HG03457 (cell line): ENCODE data around the gene SEC24D.
"Not testable (repeated sequence)": the region's sequence is repeated elsewhere in the genome, so short reads cannot be mapped to it uniquely, and the experiment has no call there.

Experiments
- ATAC-seq: cut with Tn5 transposase; IDR thresholded peaks from one replicate; pipeline ENCODE4 v1.9.1; 2021; ENCODE audit warnings: moderate number of reproducible peaks; ENCODE audit not compliant: unreplicated experiment

Gene SEC24D

GRCh38 chr4:118835571-118836300 lies at the start of gene SEC24D:
Gene SEC24D, minus strand, starts transcription at chr4:118836126. Its CDS starts 2,430 bp downstream, at chr4:118833696.
- peak; percentile 61 for ATAC-seq

DNA sequence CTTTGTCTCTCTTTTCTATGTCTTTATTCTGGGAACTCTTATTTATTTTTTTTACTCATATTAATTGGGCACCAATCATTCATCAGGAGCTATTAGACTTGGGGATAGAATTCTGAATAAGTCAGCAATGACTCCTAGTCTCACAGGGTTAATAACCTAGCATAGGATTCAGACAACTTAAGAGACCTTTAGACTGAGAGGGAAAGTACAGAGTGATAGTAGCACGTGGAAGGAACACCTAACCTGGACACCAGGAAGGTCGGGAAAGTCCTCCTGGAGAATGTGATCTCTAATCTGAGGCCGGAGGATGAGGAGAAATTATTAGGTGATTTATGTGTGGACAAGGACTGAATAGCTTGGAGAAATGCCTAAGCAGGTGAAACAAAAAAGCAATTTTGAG lies 48.8 kb upstream of the SEC24D start:
- ATAC-seq: no peak

DNA sequence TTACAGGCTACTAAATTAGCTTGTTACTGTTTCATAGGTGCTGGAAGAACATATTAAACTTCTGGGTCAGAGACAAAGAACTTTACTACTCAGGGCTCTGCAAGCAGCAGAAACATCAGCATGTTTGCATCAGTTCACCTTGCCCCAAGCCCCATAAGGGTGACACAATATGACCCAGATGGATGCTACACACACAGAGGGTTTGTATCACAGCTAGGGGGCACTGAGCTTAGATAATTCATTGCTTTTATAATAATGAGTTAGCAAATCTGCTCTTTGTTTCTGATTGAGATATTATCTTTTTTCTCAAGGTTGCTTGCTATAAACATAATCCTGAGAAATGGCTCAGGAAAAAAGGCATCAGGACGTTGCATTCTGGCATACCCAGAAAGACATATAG lies 47.9 kb upstream of the SEC24D start:
- ATAC-seq: no peak

DNA sequence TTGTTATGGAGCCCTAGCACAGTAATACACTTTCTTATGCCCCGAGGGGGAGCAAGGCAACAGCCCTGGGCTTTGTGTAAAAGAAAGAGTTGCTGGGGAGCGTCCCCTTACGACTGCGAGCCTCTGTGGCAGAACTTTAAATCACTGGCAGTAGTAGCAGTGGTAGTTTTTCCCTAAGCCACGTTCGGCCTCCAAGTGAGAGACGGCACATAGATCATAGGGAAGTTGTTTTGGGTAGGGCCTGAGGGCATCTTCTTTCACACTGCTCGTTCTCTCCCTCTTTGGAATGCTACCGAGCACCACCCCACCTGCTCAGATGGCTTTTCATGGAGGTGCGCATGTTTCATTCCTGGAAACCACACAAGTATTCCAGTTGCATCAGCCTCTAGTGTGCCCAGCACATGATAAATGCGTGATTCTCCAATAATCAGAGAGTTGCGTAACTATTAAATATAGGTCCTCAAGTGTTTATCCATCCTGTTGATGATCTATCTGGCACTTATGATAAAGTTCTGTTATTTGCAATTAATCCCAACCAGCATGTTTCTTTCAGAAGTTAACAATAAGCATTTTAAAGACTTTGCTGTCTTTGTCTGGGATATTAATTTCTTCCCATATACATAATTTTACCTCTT lies 45.7 kb upstream of the SEC24D start:
- ATAC-seq: no peak

GRCh38 chr4:118879409-118879808 lies 43.5 kb upstream of the SEC24D start:
- ATAC-seq: no peak

- ATAC-seq: not testable (repeated sequence)
Measured at GRCh38 chr4:118878507-118878906, 42.6 kb upstream of the SEC24D start.

DNA sequence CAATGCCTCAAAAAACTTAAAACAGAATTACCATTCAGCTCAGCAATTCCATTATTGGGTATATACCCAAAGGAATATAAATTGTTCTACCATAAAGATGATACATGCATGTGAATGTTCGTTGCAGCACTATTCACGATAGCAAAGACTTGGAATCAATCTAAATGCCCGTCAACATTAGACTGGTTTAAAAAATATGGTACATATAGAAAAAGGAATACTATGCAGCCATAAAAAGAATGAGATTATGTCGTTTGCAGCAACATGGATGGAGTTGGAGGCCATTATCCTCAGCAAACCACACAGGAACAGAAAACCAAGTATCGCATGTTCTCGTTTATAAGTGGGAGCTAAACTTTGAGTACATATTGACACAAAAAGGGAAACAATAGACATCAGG lies 41.9 kb upstream of the SEC24D start:
- no peak for ATAC-seq

DNA sequence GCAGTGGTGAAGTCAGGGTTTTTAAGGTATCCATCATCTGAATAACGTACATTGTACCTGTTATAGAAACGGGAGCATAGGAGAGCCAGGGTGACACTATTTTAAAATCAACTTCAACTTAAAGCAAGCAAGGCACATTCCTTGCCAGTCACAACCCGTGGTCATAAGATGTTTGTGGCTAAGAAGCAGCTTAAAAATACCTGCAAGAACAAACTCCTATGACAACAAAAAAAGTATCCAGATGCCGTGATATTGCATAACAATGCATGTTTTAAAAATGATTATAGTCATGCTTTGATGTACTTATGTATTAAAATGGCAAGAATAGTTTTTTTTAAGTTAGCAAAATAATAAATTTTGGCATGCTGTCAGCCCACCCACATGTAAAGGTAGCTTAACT lies 36.3 kb upstream of the SEC24D start:
- ATAC-seq: no peak

DNA sequence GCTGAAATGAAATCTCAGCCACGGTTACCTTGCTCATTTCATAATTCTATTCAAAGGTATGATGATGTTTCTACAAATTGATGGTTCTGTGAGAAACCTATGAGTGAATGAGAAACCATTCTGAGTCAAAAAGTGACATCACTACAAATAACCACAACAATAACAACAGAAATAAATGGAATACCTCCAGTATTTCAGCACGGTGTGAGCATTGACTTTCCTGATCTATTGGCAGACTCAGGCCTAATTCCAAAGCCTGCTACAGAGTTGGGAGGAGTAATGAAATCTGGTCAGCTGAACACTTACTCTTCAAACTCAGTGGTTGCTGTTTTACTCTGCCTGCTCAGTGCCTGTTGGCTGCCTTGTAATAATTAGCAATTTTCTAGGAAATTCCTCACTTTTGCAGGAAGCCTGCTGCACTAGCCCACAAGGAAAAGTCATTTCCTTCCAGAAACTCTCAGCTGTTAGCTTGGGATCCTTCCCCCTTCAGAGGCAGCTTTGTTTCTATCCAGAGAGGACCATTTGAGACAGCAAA lies 33.9 kb upstream of the SEC24D start:
- no peak for ATAC-seq

DNA sequence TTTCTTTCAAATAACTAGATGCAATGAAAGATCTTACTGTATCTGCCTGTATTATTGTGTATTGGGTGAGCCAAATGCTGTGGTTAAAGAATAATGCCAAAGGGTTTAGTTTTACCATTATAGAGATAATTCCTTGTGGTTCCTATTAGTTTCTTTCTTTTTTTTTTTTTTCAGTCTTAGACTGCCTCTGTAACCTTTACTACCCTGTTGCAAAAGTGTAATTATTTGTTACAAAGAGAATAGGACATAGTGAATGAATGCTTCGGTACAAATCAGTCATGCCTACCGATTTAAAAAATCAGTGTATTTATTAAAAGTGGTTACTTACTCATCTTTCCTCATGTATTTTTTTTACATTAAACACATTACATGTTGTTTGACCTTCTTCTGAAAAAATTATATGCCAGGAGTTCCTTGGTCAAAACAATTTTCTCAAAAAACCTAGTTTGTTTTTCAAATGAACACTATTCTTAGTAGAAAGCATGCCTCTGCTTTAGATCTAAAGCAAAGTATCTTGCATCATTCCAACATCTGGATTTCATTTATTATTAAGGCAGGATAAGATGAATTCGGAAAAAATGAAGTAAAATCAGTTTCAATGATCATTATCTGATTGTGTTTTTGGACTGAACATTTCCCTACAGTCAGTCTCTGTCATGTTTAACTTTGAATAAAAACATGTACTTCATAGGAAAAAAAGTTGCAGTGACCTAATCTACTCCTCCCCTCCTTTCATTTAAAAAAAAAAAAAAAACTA lies 31.6 kb upstream of the SEC24D start:
- no peak for ATAC-seq

DNA sequence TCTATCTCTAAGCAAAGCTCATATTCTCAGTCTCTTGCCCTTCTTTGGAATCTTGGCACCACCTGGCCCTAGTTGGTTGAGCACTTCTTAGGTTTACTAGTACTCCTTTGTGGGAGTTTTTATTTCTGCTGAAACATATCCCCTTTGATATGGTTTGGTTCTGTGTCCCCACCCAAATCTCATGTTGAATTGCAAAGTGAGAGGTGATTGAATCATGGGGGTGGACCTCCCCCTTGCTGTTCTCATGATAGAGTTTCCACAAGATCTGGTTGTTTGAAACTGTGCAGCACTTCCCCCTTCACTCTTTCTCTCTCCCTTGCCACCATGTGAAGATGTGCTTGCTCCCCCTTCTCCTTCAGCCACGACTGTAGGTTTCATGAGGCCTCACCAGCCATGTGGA lies 30.5 kb upstream of the SEC24D start:
- no peak for ATAC-seq

GRCh38 chr4:118865091-118865708 lies 29.3 kb upstream of the SEC24D start:
- ATAC-seq: peak; percentile 90

DNA sequence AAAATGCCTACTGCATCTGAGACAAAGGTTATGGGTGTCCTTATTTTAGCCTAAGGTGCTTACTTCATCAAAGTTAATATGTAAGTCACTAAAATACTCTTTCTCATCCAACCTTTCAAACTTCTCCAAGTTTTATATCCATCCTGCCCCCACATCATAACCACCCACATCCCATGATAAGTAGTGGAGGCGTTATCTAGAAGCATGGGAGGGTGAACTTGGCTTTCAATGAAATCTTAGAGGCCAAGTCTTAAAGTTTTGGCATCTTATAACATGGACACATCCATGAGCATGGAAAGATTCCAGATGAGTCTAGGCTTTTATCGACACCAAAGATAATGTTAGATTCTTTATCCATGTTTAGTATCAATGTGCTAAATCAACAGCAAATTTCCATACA lies 22.9 kb upstream of the SEC24D start:
- ATAC-seq: no peak

- ATAC-seq: no peak
Measured at GRCh38 chr4:118857760-118858159, 21.8 kb upstream of the SEC24D start.

- ATAC-seq: peak; percentile 85
Measured at GRCh38 chr4:118850488-118851173, 14.7 kb upstream of the SEC24D start.

DNA sequence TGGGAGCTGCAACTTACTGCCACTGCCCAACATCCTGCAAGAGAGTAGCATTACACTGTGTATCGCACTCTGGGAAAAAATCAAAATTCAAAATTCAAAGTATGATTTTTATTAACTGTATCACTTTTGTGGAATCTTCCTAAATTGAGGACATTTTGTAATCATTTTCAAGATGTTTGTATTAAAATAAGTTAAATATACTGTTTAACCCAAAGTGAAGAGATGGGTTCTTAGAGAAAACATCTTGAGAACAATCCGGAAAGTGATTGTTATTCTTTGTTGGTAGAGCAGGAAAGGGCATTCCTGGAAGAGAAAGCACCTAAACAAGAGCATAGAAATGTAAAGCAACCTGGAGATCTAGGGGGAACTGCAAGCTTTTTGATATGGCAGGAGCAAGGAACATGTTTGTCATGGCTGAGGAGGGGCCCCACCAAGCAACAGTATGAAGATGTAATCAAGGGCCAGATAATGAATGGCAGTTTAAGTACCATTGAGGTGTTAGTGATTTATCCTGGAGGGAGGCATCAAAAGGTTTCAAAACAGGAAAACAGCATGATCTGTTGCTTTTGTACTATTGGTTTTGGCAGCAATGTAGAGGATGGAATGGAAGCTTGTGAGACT lies 14.1 kb upstream of the SEC24D start:
- no peak for ATAC-seq

DNA sequence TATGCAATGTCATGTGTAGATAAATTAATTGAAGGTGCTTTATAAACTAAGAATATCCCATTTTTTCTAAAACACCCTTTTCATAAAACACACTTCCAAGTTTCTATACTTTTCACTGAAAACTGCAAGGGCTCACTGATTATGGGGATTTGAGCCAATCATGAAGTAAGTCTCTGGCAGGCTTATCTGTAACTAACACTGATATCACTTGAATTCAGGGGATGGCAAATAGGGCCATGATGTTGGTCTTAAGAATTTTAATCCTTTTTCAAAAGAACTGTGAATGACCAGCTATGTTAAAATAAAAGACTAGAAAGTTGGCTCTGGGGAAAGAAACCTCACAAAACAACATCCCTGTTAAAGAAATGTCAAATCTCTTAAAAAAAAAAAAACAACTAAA lies 13.0 kb upstream of the SEC24D start:
- ATAC-seq: no peak

- ATAC-seq: no peak
Measured at GRCh38 chr4:118848242-118848641, 12.3 kb upstream of the SEC24D start.

DNA sequence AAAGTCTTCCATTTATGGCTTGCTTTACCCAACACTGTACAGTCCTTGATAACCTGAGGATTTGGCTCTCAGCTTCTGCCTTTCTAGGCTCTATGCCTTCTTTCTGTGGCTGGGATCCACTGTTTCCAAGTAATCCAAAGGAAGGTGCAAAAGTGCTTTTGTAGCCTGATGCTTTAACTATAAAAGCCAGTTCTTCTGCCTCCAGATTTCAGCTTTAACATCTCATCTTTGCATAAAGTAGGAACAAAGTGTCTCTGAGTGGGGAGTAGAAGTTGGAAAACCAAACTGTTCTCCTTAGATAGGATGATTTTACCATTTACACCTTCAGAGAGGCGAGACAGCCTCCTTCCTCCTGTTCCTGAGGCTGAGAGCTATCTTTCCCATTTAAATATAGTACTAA lies 11.1 kb upstream of the SEC24D start:
- no peak for ATAC-seq

DNA sequence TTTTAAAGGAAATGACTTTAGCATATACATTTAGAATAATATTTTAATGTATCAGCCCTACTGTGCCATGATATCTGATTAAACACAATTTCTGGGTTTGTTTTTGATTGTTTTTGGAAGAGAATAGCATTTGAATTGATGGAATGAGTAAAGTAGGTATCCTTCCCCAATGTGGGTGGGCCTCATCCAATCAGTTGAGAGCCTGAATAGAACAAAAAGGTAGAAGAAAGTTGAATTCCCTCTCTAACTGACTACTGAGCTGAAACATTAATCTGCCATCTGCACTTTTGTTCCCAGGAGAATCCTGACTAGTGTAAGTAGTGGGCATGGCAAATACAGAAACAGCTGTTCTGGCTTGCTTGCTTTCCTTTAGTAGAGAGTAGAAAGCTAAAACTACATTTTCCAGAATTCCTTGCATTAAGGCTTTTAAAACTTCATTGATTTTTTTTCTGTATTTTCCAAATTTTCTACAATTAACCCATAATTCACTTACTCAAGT lies 9.7 kb upstream of the SEC24D start:
- no peak for ATAC-seq
